ENCODE measurements around the gene MRPL52. TPM values are rescaled to one million over a fixed set of nuclear protein-coding genes. Genes with fewer than 3 reads are reported as not detected.

The MRPL52 gene
- total and polyA plus RNA-seq, 2 of the 13 experiments (the other 11 are each of a cell fraction or from before 2014, with no cell fraction given), result 118 to 329 TPM

DNA sequence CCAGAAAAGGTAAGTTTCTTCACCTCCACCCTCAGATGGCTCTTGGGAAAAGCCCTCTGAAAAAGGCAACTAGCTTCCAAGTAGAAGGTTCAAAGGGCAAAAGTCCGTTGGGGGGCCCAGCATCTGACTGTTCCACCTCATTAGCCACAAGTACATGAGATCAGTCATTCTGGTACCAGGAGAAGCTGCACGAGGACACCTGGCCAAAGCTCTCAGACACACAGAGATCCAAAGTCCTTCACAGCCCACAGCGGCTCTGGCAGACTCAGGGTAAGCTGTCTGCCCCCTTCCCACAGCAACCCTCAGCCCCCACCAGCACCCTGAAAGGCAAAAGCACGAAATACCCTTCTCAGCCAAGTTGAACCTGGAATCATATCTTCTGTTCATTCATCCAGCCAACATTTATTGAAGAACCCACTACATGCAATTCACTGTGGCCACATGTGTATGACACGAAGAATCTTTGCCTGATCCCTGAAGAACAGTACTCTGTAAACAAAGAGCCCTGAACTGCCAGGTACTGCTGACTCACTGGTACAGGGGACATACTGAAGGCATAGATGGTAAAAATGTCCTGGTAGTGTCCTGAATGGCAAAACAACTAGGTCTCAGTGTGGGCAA is 33.5 kb upstream of the MRPL52 start (continued):
- TF ChIP-seq TBX2 (CRISPR knock-in tag; IDR thresholded peaks at IDR 0.05; ENCODE audit: borderline replicate concordance) (0 out of 2 replicates have a peak, but pooled peaks have one; percentile 37), ZNF484 (CRISPR knock-in tag; IDR thresholded peaks at IDR 0.05; ENCODE audit: borderline replicate concordance, low read depth) (no peak), SMC3 (IDR thresholded peaks at IDR 0.05; ENCODE audit: low read length) (no peak), KLF9 (CRISPR knock-in tag; IDR thresholded peaks at IDR 0.05; ENCODE audit: low read depth) (no peak), NR2F6 (IDR thresholded peaks at IDR 0.05) (0 out of 2 replicates have a peak, but pooled peaks have one; percentile 27), NR2F6 (CRISPR knock-in tag; IDR thresholded peaks at IDR 0.05) (0 out of 2 replicates have a peak, but pooled peaks have one; percentile 1), MED1 (CRISPR knock-in tag; IDR thresholded peaks at IDR 0.05) (0 out of 2 replicates have a peak, but pooled peaks have one; percentile 8), ZNF780A (CRISPR knock-in tag; IDR thresholded peaks at IDR 0.05) (no peak), ZNF260 (CRISPR knock-in tag; IDR thresholded peaks at IDR 0.05; ENCODE audit: borderline replicate concordance, low read depth) (no peak), SALL2 (CRISPR knock-in tag; IDR thresholded peaks at IDR 0.05) (no peak), ZNF792 (CRISPR knock-in tag; IDR thresholded peaks at IDR 0.05) (no peak), CHCHD3 (CRISPR knock-in tag; IDR thresholded peaks at IDR 0.05) (no peak)
- TF ChIP-seq, protein P1, sequence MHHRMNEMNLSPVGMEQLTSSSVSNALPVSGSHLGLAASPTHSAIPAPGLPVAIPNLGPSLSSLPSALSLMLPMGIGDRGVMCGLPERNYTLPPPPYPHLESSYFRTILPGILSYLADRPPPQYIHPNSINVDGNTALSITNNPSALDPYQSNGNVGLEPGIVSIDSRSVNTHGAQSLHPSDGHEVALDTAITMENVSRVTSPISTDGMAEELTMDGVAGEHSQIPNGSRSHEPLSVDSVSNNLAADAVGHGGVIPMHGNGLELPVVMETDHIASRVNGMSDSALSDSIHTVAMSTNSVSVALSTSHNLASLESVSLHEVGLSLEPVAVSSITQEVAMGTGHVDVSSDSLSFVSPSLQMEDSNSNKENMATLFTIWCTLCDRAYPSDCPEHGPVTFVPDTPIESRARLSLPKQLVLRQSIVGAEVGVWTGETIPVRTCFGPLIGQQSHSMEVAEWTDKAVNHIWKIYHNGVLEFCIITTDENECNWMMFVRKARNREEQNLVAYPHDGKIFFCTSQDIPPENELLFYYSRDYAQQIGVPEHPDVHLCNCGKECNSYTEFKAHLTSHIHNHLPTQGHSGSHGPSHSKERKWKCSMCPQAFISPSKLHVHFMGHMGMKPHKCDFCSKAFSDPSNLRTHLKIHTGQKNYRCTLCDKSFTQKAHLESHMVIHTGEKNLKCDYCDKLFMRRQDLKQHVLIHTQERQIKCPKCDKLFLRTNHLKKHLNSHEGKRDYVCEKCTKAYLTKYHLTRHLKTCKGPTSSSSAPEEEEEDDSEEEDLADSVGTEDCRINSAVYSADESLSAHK (CRISPR knock-in tag; IDR thresholded peaks at IDR 0.05; ENCODE audit: borderline replicate concordance), result no peak
- TF ChIP-seq, protein P2, sequence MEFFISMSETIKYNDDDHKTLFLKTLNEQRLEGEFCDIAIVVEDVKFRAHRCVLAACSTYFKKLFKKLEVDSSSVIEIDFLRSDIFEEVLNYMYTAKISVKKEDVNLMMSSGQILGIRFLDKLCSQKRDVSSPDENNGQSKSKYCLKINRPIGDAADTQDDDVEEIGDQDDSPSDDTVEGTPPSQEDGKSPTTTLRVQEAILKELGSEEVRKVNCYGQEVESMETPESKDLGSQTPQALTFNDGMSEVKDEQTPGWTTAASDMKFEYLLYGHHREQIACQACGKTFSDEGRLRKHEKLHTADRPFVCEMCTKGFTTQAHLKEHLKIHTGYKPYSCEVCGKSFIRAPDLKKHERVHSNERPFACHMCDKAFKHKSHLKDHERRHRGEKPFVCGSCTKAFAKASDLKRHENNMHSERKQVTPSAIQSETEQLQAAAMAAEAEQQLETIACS (CRISPR knock-in tag; IDR thresholded peaks at IDR 0.05), result no peak
- TF ChIP-seq, protein P3, sequence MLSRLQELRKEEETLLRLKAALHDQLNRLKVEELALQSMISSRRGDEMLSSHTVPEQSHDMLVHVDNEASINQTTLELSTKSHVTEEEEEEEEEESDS (CRISPR knock-in tag; IDR thresholded peaks at IDR 0.05; ENCODE audit: borderline replicate concordance), result no peak
- TF ChIP-seq, protein P4, sequence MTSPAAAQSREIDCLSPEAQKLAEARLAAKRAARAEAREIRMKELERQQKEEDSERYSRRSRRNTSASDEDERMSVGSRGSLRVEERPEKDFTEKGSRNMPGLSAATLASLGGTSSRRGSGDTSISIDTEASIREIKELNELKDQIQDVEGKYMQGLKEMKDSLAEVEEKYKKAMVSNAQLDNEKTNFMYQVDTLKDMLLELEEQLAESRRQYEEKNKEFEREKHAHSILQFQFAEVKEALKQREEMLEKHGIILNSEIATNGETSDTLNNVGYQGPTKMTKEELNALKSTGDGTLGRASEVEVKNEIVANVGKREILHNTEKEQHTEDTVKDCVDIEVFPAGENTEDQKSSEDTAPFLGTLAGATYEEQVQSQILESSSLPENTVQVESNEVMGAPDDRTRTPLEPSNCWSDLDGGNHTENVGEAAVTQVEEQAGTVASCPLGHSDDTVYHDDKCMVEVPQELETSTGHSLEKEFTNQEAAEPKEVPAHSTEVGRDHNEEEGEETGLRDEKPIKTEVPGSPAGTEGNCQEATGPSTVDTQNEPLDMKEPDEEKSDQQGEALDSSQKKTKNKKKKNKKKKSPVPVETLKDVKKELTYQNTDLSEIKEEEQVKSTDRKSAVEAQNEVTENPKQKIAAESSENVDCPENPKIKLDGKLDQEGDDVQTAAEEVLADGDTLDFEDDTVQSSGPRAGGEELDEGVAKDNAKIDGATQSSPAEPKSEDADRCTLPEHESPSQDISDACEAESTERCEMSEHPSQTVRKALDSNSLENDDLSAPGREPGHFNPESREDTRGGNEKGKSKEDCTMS (CRISPR knock-in tag; conservative IDR thresholded peaks at IDR 0.05), result no peak
- TF ChIP-seq, protein P5, sequence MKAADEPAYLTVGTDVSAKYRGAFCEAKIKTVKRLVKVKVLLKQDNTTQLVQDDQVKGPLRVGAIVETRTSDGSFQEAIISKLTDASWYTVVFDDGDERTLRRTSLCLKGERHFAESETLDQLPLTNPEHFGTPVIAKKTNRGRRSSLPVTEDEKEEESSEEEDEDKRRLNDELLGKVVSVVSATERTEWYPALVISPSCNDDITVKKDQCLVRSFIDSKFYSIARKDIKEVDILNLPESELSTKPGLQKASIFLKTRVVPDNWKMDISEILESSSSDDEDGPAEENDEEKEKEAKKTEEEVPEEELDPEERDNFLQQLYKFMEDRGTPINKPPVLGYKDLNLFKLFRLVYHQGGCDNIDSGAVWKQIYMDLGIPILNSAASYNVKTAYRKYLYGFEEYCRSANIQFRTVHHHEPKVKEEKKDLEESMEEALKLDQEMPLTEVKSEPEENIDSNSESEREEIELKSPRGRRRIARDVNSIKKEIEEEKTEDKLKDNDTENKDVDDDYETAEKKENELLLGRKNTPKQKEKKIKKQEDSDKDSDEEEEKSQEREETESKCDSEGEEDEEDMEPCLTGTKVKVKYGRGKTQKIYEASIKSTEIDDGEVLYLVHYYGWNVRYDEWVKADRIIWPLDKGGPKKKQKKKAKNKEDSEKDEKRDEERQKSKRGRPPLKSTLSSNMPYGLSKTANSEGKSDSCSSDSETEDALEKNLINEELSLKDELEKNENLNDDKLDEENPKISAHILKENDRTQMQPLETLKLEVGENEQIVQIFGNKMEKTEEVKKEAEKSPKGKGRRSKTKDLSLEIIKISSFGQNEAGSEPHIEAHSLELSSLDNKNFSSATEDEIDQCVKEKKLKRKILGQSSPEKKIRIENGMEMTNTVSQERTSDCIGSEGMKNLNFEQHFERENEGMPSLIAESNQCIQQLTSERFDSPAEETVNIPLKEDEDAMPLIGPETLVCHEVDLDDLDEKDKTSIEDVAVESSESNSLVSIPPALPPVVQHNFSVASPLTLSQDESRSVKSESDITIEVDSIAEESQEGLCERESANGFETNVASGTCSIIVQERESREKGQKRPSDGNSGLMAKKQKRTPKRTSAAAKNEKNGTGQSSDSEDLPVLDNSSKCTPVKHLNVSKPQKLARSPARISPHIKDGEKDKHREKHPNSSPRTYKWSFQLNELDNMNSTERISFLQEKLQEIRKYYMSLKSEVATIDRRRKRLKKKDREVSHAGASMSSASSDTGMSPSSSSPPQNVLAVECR (CRISPR knock-in tag; IDR thresholded peaks at IDR 0.05; ENCODE audit: borderline replicate concordance), result no peak

Data from HepG2 (cell line).